PFSK-1 (cell line): ENCODE measurements around the gene TPGS2.

Experiments
- SIN3A ChIP-seq: IDR thresholded peaks from 2 replicates; pipeline ENCODE4 v1.6.1; 2012; ENCODE audit warnings: mild to moderate bottlenecking, low read length, moderate library complexity, borderline replicate concordance; ENCODE audit not compliant: insufficient read depth
- TAF1 ChIP-seq: IDR thresholded peaks from 2 replicates; pipeline ENCODE4 v1.6.1; 2012; ENCODE audit warnings: low read length, control low read depth, borderline replicate concordance; ENCODE audit not compliant: insufficient read depth

- TF ChIP-seq TAF1 = no peak
- TF ChIP-seq SIN3A = no peak
Observed at GRCh38 chr18:36814994-36815393, 13.8 kb downstream of the TPGS2 start.
